ENCODE data around the gene FHIT. TPM values are rescaled to one million over a fixed set of nuclear protein-coding genes. Genes with fewer than 3 reads are reported as not detected.

FHIT gene
- total RNA-seq, 1 experiment from 2014 or later: 9.8 TPM

DNA sequence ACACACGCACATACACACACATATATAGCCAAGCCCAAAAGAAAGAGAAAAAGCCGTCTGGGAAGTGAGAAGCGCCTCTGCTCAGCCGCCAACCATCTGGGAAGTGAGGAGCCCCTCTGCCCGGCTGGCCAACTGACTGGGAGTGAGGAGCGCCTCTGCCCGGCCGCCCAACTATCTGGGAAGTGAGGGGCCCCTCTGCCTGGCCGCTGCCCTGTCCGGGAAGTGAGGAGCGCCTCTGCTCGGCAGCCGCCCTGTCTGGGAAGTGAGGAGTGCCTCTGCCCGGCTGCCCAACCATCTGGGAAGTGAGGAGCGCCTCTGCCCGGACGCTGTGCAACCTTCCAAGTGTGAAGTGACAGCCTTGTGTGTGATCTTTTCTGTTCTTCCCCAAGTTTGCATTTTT is 49.2 kb downstream of the FHIT start:
- no TSS peak for BruUV-seq (replicated peaks)
- DNase-seq: no peak
- intact Hi-C loops (cut with micrococcal nuclease; ENCODE audit: unreplicated experiment): no loop called here
- Histone ChIP-seq H3K4me3 (no peak overlapping the region), H4K20me1 (ENCODE audit: insufficient read depth) (no peaks in the 10 kb centered on the region), H3K27me3 (ENCODE audit: insufficient read depth, low read depth) (no peaks in the 10 kb centered on the region), H3K27ac (no peak overlapping the region), H3K4me1 (replicated peaks; ENCODE audit: insufficient read depth) (no peaks in the 10 kb centered on the region), H3K9me2 (ENCODE audit: insufficient read depth) (no peaks in the 10 kb centered on the region), H3K79me2 (ENCODE audit: low read depth) (no peaks in the 10 kb centered on the region), H3K4me2 (no peak overlapping the region), H2AFZ (no peak overlapping the region), H3K36me3 (ENCODE audit: low read depth) (no peaks in the 10 kb centered on the region), H3K9me3 (ENCODE audit: insufficient read depth, low read depth) (no peaks in the 10 kb centered on the region), H3F3A (ENCODE audit: insufficient read depth, low read depth) (no peaks in the 10 kb centered on the region)
- ChIA-PET CTCF (no interaction called here), POLR2A (ENCODE audit: unreplicated experiment) (no interaction called here)
- no peak for TF ChIP-seq EZH2 (IDR thresholded peaks at IDR 0.05; ENCODE audit: low read depth)
- TF ChIP-seq, protein P1, sequence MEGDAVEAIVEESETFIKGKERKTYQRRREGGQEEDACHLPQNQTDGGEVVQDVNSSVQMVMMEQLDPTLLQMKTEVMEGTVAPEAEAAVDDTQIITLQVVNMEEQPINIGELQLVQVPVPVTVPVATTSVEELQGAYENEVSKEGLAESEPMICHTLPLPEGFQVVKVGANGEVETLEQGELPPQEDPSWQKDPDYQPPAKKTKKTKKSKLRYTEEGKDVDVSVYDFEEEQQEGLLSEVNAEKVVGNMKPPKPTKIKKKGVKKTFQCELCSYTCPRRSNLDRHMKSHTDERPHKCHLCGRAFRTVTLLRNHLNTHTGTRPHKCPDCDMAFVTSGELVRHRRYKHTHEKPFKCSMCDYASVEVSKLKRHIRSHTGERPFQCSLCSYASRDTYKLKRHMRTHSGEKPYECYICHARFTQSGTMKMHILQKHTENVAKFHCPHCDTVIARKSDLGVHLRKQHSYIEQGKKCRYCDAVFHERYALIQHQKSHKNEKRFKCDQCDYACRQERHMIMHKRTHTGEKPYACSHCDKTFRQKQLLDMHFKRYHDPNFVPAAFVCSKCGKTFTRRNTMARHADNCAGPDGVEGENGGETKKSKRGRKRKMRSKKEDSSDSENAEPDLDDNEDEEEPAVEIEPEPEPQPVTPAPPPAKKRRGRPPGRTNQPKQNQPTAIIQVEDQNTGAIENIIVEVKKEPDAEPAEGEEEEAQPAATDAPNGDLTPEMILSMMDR (conservative IDR thresholded peaks at IDR 0.05): no peak

DNA sequence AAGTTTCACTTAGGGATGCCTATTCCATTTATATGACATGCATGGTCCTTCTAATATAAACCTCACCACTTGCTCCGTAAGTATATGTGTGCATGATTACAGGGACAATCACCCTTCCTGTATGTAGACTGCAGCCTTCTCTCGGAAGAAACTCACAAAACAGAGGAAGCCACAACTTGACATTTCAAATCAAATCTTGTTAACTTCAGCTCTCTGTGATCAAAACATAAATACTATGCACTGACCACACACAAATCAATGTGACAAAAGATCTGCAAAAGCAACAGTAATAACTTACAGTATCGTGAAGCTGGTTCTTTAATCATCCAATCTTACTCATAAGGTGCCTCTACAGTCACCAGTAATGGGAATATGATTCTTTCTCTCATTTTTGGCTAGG is 50.2 kb downstream of the FHIT start:
- TF ChIP-seq, protein P1 (conservative IDR thresholded peaks at IDR 0.05): no peak
- TF ChIP-seq EZH2 (IDR thresholded peaks at IDR 0.05; ENCODE audit: low read depth): no peak
- Histone ChIP-seq H3K27ac (no peak overlapping the region), H3K27me3 (ENCODE audit: insufficient read depth, low read depth) (no peaks in the 10 kb centered on the region), H3K4me2 (no peak overlapping the region), H3K79me2 (ENCODE audit: low read depth) (no peaks in the 10 kb centered on the region), H3K9me2 (ENCODE audit: insufficient read depth) (no peaks in the 10 kb centered on the region), H3K9me3 (ENCODE audit: insufficient read depth, low read depth) (no peaks in the 10 kb centered on the region), H3K4me3 (no peak overlapping the region), H3K36me3 (ENCODE audit: low read depth) (no peaks in the 10 kb centered on the region), H4K20me1 (ENCODE audit: insufficient read depth) (no peaks in the 10 kb centered on the region), H3F3A (ENCODE audit: insufficient read depth, low read depth) (no peaks in the 10 kb centered on the region), H3K4me1 (replicated peaks; ENCODE audit: insufficient read depth) (no peaks in the 10 kb centered on the region), H2AFZ (no peak overlapping the region)
- intact Hi-C loops (cut with micrococcal nuclease; ENCODE audit: unreplicated experiment): no loop called here
- ChIA-PET CTCF (no interaction called here), POLR2A (ENCODE audit: unreplicated experiment) (no interaction called here)
- no TSS peak for BruUV-seq (replicated peaks)
- DNase-seq: no peak

DNA sequence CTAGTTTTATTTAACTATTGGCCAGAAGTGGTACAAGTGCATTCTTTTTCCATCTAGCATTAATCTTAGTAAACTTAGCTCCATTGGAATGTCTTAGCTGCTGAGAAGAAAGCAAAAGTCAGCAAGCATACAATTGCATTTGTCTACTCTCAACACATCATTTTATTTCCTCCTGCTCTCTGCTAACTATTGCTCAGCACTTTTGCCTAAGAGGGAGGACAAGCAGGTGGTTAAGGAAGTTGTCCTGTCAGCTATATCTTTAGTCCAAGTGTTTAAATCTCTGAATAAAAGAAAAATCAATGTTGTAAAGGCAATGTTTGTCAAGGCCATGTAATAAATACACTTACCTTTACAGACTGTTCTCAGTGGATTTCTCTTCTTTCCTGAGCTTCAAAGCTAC is 51.0 kb downstream of the FHIT start:
- CTCF ChIA-PET: no interaction called here
- Histone ChIP-seq H4K20me1 (ENCODE audit: insufficient read depth) (no peaks in the 10 kb centered on the region), H3K9me3 (ENCODE audit: insufficient read depth, low read depth) (no peaks in the 10 kb centered on the region), H3F3A (ENCODE audit: insufficient read depth, low read depth) (no peaks in the 10 kb centered on the region), H3K79me2 (ENCODE audit: low read depth) (no peaks in the 10 kb centered on the region), H2AFZ (no peak overlapping the region), H3K4me3 (no peak overlapping the region), H3K4me1 (replicated peaks; ENCODE audit: insufficient read depth) (no peaks in the 10 kb centered on the region), H3K36me3 (ENCODE audit: low read depth) (no peaks in the 10 kb centered on the region), H3K27ac (no peak overlapping the region), H3K4me2 (no peak overlapping the region), H3K9me2 (ENCODE audit: insufficient read depth) (no peaks in the 10 kb centered on the region), H3K27me3 (ENCODE audit: insufficient read depth, low read depth) (no peaks in the 10 kb centered on the region)
- no peak for DNase-seq
- POLR2A ChIA-PET (ENCODE audit: unreplicated experiment): no interaction called here
- no TSS peak for BruUV-seq (replicated peaks)
- TF ChIP-seq, protein P1 (conservative IDR thresholded peaks at IDR 0.05): no peak
- no peak for TF ChIP-seq EZH2 (IDR thresholded peaks at IDR 0.05; ENCODE audit: low read depth)
- intact Hi-C loops (cut with micrococcal nuclease; ENCODE audit: unreplicated experiment): no loop called here

Measured in PC-9 (cell line).